Stomach smooth muscle (tissue), 2 donors: ENCODE data around the gene TLL1.
A peak's percentile ranks its signal among the peaks of the same experiment; 100 is the strongest.

Experiments used
- H3K27ac ChIP-seq: one replicate; pipeline ENCODE4 v1.7.0; 2013; ENCODE audit warnings: mild to moderate bottlenecking, low read length, inconsistent platforms
- H3K27me3 ChIP-seq, 2 donors: one replicate each; pipeline ENCODE4 v1.7.0; 2013; ENCODE audit warnings: low read length in 2 of 2; ENCODE audit not compliant: insufficient read depth in 2 of 2, control insufficient read depth in 1 of 2
- H3K36me3 ChIP-seq, 2 donors: one replicate each; pipeline ENCODE4 v1.7.0; 2013; ENCODE audit warnings: low read length in 2 of 2; ENCODE audit not compliant: control insufficient read depth in 2 of 2, insufficient read depth in 2 of 2
- H3K4me1 ChIP-seq: one replicate; pipeline ENCODE4 v1.7.0; 2013; ENCODE audit warnings: low read length; ENCODE audit not compliant: control insufficient read depth, insufficient read depth
- H3K4me3 ChIP-seq, 2 donors: one replicate each; pipeline ENCODE4 v1.7.0; 2013; ENCODE audit warnings: low read length in 2 of 2
- H3K9ac ChIP-seq, 2 donors: one replicate each; pipeline ENCODE4 v1.7.0; 2013; ENCODE audit warnings: low read length in 2 of 2, mild to moderate bottlenecking in 1 of 2
- H3K9me3 ChIP-seq, 2 donors: one replicate each; pipeline ENCODE4 v1.7.0; 2013; ENCODE audit warnings: low read length in 2 of 2; ENCODE audit not compliant: control insufficient read depth in 2 of 2
- donor health status: healthy.
- donor health status: Pancreatic carcinoma.

The TLL1 gene

GRCh38 chr4:165872461-165873297 lies at the start of gene TLL1:
TSS of gene TLL1 (plus strand) at chr4:165873237. CDS start at chr4:165873905, 668 bp downstream.
- Histone ChIP-seq H3K4me1 (peaks cover 17% of the 10 kb centered on the region), H3K27me3 (peaks cover 20 to 37% of the 10 kb centered on the region in 2 donors), H3K4me3 (peak within 1 kb of the TSS; percentile 71 to 78), H3K36me3 (no peaks in the 10 kb centered on the region), H3K27ac (no peak within 1 kb of the TSS), H3K9ac (no peak within 1 kb of the TSS), H3K9me3 (no peaks in the 10 kb centered on the region)

DNA sequence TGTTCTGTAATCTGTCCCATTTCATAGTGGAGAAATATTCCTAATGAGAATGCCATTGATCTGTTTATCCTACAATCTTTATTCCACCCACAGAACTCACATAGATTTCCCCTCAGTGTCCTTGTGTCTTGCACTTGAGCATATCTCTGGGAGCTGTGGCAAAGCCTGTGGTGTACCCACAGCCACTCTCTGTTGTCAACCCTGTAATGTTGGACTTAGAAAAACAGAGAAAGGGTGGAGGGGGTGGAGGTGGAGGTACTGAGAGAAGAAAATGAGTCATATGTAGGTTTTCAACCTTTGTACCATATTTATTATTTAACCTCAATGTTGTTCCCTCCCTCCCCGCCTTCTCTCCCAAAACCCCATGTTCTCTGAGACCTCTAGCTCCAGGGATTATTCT lies 46.9 kb upstream of the TLL1 start:
- H3K36me3 ChIP-seq, result no peaks in the 10 kb centered on the region
- H3K4me3 ChIP-seq, result no peak overlapping the region
- no peak overlapping the region for H3K9ac ChIP-seq
- no peaks in the 10 kb centered on the region for H3K27me3 ChIP-seq
- no peaks in the 10 kb centered on the region for H3K9me3 ChIP-seq
- no peaks in the 10 kb centered on the region for H3K4me1 ChIP-seq
- no peak overlapping the region for H3K27ac ChIP-seq

GRCh38 chr4:165827018-165827417 lies 46.0 kb upstream of the TLL1 start:
- Histone ChIP-seq H3K4me3 (no peak overlapping the region), H3K36me3 (no peaks in the 10 kb centered on the region), H3K4me1 (no peaks in the 10 kb centered on the region), H3K9ac (no peak overlapping the region), H3K27ac (no peak overlapping the region), H3K9me3 (no peaks in the 10 kb centered on the region), H3K27me3 (no peaks in the 10 kb centered on the region)

DNA sequence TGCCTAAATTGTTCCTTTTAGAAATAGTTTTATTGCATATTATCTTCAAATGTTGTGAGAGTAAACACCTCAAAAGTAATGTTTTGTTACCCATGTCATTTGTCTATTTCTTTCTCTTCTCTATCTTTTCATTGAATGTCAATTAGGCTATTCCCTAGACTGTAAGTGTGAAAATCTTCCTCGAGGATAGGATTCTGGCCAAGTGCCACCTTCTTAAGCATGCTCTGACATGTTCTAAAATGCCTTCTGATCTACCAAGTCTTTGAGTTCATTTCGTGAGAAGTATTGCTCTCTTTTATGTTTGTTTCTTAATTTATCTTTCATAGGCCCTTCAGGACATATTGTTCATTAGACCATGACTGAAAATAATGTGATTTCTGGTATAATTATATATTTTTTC lies 44.1 kb upstream of the TLL1 start:
- Histone ChIP-seq H3K27ac (no peak overlapping the region), H3K9ac (no peak overlapping the region), H3K4me1 (no peaks in the 10 kb centered on the region), H3K9me3 (no peaks in the 10 kb centered on the region), H3K27me3 (no peaks in the 10 kb centered on the region), H3K36me3 (no peaks in the 10 kb centered on the region), H3K4me3 (no peak overlapping the region)

DNA sequence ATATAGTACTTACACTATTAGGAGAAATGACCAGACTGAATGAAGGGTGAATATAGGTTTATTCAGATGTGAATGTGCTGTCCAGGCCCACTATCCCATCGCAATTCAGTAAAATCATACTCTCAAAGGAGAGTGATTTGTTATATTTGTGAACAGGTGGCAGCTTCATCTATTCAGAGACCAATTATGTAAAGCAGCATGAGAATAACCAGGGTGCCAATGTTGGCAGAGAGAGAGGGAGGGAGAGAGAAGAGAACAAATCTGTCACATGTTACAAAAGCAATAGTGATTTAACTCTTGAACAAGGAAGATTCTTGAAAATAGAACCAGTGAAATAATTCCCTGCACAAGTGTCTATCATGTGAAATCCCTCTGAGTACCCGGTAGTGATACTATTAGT lies 38.9 kb upstream of the TLL1 start:
- no peak overlapping the region for H3K9ac ChIP-seq

DNA sequence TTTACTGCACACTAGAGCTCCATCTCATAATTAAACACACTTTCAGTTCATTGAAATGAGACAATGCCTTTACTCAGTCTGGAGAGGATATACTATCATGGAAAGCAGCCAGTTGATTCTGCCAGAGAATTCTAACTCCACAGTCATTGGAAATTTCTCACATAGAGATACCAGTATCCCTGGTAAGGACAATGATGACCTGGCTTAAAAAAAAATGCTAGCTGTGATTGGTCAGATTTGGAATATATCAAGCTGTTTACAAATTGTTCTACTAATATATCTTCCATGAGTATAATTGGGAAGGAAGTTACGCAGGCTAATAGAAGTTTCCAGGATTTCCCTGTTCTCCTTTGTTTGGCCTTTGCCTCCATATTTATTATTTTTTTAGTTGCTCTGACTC lies 34.5 kb upstream of the TLL1 start:
- no peak overlapping the region for H3K9ac ChIP-seq
- H3K4me1 ChIP-seq, result no peaks in the 10 kb centered on the region
- no peak overlapping the region for H3K4me3 ChIP-seq
- no peak overlapping the region for H3K27ac ChIP-seq
- no peaks in the 10 kb centered on the region for H3K36me3 ChIP-seq
- H3K9me3 ChIP-seq, result no peaks in the 10 kb centered on the region
- no peaks in the 10 kb centered on the region for H3K27me3 ChIP-seq

More for the DNA sequence above, 38.9 kb upstream of the TLL1 start:
- no peak overlapping the region for H3K27ac ChIP-seq
- no peaks in the 10 kb centered on the region for H3K36me3 ChIP-seq
- H3K9me3 ChIP-seq, result no peaks in the 10 kb centered on the region
- H3K27me3 ChIP-seq, result no peaks in the 10 kb centered on the region
- no peaks in the 10 kb centered on the region for H3K4me1 ChIP-seq
- no peak overlapping the region for H3K4me3 ChIP-seq

DNA sequence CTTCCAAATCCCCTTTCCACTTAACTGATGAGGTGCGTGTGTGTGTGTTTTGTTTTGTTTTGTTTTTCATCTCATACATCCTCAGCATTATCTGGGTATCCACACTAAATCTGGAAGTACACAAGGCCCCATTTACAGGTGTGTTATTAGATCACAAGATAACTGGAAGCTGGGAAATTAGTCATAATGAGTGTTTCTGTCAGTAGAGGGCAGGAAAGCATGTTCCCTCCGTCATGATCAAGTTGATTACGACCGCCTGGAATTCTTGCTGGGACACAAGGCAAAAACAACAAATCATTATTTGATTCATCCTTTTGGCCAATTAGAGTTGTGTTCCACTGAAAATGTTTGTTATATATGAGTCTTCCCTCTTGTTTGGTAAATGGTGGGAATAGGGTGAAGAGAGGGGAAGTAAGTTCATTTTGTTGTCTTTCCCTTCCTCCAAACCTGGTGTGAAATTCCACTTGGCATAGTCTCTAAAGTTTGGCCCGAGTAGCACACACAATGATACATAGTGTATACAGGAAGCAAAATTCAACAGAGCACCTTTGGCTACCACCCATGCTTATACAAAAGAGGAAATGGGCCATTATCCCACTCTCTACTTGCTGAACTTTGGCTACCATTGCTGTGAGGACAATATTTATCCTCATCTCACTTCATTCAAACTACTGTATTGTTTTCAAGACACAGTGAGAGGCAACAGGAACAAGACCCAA lies 33.3 kb upstream of the TLL1 start:
- Histone ChIP-seq H3K4me1 (no peaks in the 10 kb centered on the region), H3K27ac (no peak overlapping the region), H3K36me3 (no peaks in the 10 kb centered on the region), H3K9ac (no peak overlapping the region), H3K27me3 (no peaks in the 10 kb centered on the region), H3K4me3 (no peak overlapping the region), H3K9me3 (peaks cover 0 to 2% of the 10 kb centered on the region in 2 donors)

DNA sequence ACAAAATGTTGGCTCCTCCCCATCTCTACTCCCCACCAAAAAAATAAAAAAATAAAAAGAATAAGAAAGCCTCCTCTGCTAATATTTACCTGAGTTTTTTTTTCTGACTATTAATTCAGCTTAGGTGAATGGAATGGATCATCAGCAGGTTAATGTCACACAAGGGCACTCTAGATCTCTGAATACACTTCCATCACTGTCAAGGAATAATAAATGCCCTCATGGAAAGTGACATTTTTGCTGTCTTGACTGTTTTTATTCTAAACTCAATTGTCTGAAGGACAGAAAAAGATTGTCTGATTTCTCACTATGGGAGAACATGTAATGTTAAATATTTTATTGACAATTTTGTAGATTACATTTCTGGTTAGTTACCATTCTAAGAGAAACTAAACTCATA lies 30.4 kb upstream of the TLL1 start:
- Histone ChIP-seq H3K36me3 (no peaks in the 10 kb centered on the region), H3K4me1 (no peaks in the 10 kb centered on the region), H3K4me3 (no peak overlapping the region), H3K9me3 (peaks cover 0 to 2% of the 10 kb centered on the region in 2 donors), H3K27me3 (no peaks in the 10 kb centered on the region), H3K9ac (no peak overlapping the region), H3K27ac (no peak overlapping the region)

GRCh38 chr4:165844161-165844560 lies 28.9 kb upstream of the TLL1 start:
- H3K4me3 ChIP-seq, result no peak overlapping the region
- no peak overlapping the region for H3K27ac ChIP-seq
- H3K9ac ChIP-seq, result no peak overlapping the region
- no peaks in the 10 kb centered on the region for H3K27me3 ChIP-seq
- no peaks in the 10 kb centered on the region for H3K36me3 ChIP-seq
- H3K4me1 ChIP-seq, result no peaks in the 10 kb centered on the region
- peaks cover 0 to 2% of the 10 kb centered on the region in 2 donors for H3K9me3 ChIP-seq

DNA sequence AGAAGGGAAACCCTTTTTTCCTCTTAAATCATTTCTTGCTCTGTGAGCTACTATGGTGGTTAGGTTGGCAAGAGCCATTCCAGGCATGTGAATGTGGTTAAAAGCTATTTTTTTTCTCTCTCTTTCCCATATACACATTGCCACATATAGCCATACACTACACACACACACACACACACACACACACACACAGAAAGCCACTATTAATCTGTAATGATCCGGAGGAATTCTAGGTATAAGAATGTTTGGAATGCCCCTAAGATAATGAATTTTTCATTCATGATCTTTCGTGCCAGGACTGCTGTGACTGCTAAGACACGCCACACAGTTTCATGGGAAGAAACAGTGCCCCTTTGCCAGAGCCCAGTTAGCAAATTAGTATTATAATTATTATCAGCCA lies 21.8 kb upstream of the TLL1 start:
- no peak overlapping the region for H3K4me3 ChIP-seq
- no peaks in the 10 kb centered on the region for H3K4me1 ChIP-seq
- H3K9ac ChIP-seq, result no peak overlapping the region
- no peaks in the 10 kb centered on the region for H3K27me3 ChIP-seq
- no peak overlapping the region for H3K27ac ChIP-seq
- H3K36me3 ChIP-seq, result no peaks in the 10 kb centered on the region
- no peaks in the 10 kb centered on the region for H3K9me3 ChIP-seq

DNA sequence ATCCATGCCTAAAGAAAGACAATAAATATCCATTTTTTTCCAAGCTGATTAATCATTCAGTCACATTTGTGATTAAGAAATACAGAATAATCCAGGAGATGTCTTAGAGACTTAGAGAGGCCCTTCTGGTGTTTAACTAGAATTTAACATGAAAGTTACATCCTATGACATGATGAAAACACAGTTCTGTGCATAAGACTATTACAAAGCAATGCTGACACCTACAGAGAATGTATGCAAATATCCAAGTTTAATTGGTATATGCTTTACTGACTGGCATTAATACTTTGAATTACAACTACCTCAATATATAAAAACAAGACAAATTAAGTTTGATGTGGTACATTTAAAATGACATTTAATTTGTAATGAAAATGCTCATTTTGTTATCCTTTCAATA lies 17.8 kb upstream of the TLL1 start:
- Histone ChIP-seq H3K4me3 (no peak overlapping the region), H3K9ac (no peak overlapping the region), H3K9me3 (no peaks in the 10 kb centered on the region), H3K27ac (no peak overlapping the region), H3K27me3 (no peaks in the 10 kb centered on the region), H3K4me1 (no peaks in the 10 kb centered on the region), H3K36me3 (no peaks in the 10 kb centered on the region)
